Germinal center (tissue), 1 donor: ENCODE measurements around the gene ICAM3.
"Not testable (repeated sequence)": the region's sequence is repeated elsewhere in the genome, so short reads cannot be mapped to it uniquely, and the experiment has no call there.

ENCODE experiments used
- DNase-seq: peaks from one replicate; pipeline ENCODE4 v3.0.0; 2012; ENCODE audit warnings: mixed read lengths, low spot score

Gene ICAM3

GRCh38 chr19:10344780-10345179 is 5.4 kb upstream of the ICAM3 start:
- no peak for DNase-seq

GRCh38 chr19:10343495-10343894 is 4.1 kb upstream of the ICAM3 start:
- no peak for DNase-seq

GRCh38 chr19:10339977-10340376 is 553 bp upstream of the ICAM3 start:
- DNase-seq, result no peak

- DNase-seq, result no peak
Observed at GRCh38 chr19:10338940-10339339, 484 bp downstream of the ICAM3 start.

GRCh38 chr19:10336725-10337124 is 2.7 kb downstream of the ICAM3 start:
- not testable (repeated sequence) for DNase-seq

- DNase-seq, result no peak
Observed at GRCh38 chr19:10335352-10335985, 4.0 kb downstream of the ICAM3 start.

- DNase-seq, result peak; percentile 34
Observed at GRCh38 chr19:10334588-10335351, 4.7 kb downstream of the ICAM3 start.

- DNase-seq, result no peak
Observed at GRCh38 chr19:10333758-10334587, 5.5 kb downstream of the ICAM3 start.

- peak; percentile 100 for DNase-seq
Observed at GRCh38 chr19:10332965-10333757, 6.3 kb downstream of the ICAM3 start, which contains the start of gene RAVER1. Gene RAVER1 (minus strand): TSS chr19:10333529. CDS start chr19:10333507, 22 bp downstream.

GRCh38 chr19:10332158-10332964 is 7.1 kb downstream of the ICAM3 start:
- DNase-seq, result no peak

- DNase-seq, result no peak
Observed at GRCh38 chr19:10329555-10329954, 9.9 kb downstream of the ICAM3 start.

- no peak for DNase-seq
Observed at GRCh38 chr19:10328558-10329429, 10.6 kb downstream of the ICAM3 start.

GRCh38 chr19:10327793-10328192 is 11.6 kb downstream of the ICAM3 start:
- no peak for DNase-seq

- DNase-seq, result no peak
Observed at GRCh38 chr19:10325732-10326131, 13.7 kb downstream of the ICAM3 start.

GRCh38 chr19:10321874-10322835 is 17.3 kb downstream of the ICAM3 start:
- DNase-seq, result no peak

- DNase-seq, result no peak
Observed at GRCh38 chr19:10321417-10321797, 18.0 kb downstream of the ICAM3 start.

GRCh38 chr19:10320602-10321416 is 18.6 kb downstream of the ICAM3 start:
- no peak for DNase-seq
